ENCODE measurements around the gene MAPK8.

The MAPK8 gene

DNA sequence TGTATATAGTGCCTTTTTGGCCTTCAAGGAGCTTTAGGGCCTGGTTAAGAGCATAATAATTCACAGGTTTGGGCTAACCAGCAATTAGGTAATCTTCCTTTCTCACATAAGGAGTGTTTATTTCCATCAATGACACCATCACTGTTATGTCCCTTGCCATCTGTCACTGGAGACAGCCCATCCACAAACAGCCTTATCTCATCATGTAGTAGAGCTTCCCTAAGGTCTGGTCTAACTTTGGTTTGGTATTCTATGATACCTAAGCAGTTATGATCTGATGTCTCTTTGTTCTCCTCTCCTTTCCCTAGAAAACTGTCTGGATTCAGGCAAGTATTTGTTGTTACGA, 26.4 kb downstream of the MAPK8 start:
- H3K36me3 ChIP-seq (ENCODE audit: control insufficient read depth in 1 of 2, insufficient read depth in 2 of 2, low read length in 2 of 2): peaks cover 4 to 10% of the 10 kb centered on the region in 2 experiments
- H3K23ac ChIP-seq (ENCODE audit: low read length): no peak overlapping the region
- H4K8ac ChIP-seq (ENCODE audit: low read depth, low read length): no peak overlapping the region
- no peak overlapping the region for H2BK5ac ChIP-seq (ENCODE audit: low read depth, low read length, poor library complexity)
- no peaks in the 10 kb centered on the region for H3K79me1 ChIP-seq (ENCODE audit: low read length)
- no peaks in the 10 kb centered on the region for H3K79me2 ChIP-seq (ENCODE audit: control insufficient read depth, insufficient read depth, low read length, poor library complexity)
- H2BK12ac ChIP-seq (ENCODE audit: low read length): no peak overlapping the region
- H4K91ac ChIP-seq (ENCODE audit: low read depth, low read length): no peak overlapping the region
- no peak overlapping the region for H3K27ac ChIP-seq (ENCODE audit: low read depth, low read length)
- no peak overlapping the region for H4K12ac ChIP-seq (ENCODE audit: low read depth, low read length)
- peaks cover 6 to 11% of the 10 kb centered on the region in 2 experiments for H3K4me1 ChIP-seq (ENCODE audit: control insufficient read depth in 1 of 2, insufficient read depth in 2 of 2, low read length in 2 of 2)
- H3K18ac ChIP-seq (ENCODE audit: low read length): no peak overlapping the region
- no peak overlapping the region for H3K14ac ChIP-seq (ENCODE audit: low read length)
- H3K4me2 ChIP-seq (ENCODE audit: low read length): no peak overlapping the region
- H2AK5ac ChIP-seq (ENCODE audit: low read length): no peak overlapping the region
- H3K9me3 ChIP-seq (ENCODE audit: insufficient read depth, low read depth, low read length): no peaks in the 10 kb centered on the region
- no peak overlapping the region for H3K9ac ChIP-seq (ENCODE audit: low read length)
- no peak overlapping the region for H3K4me3 ChIP-seq (ENCODE audit: low read depth, low read length)
- no peak overlapping the region for H3K4ac ChIP-seq (ENCODE audit: low read depth, low read length)
- H2BK120ac ChIP-seq (ENCODE audit: insufficient read depth, low read length, poor library complexity): no peak overlapping the region
- no peak overlapping the region for H2AFZ ChIP-seq (ENCODE audit: insufficient read depth, low read length, poor library complexity)
- no peak for DNase-seq
- no peaks in the 10 kb centered on the region for H3K27me3 ChIP-seq (ENCODE audit: insufficient read depth, low read length)
- no CpG with 5 or more reads among the region's 1 CpG for WGBS (ENCODE audit: extremely low coverage, insufficient coverage, insufficient read length)

DNA sequence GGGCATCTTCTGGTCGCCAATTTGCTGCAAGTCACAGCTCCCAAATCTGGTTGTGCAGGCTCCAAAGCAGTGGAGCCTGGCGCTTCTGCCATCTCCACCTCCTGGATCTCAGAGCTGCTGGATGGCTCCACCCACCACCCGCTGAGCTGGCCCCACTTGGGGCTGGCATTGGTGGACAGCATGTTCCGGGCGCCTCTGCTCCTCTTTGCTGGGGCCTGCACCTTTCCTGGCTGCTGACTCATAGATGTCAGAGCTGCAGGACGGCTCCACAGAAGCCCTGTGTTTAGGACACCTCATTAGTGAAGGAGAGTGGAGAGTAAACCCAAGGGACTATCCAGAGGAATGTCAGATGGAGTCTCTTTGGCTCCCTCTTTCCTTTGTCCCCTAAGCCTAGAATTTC, 27.4 kb downstream of the MAPK8 start:
- no peaks in the 10 kb centered on the region for H3K27me3 ChIP-seq (ENCODE audit: insufficient read depth, low read length)
- no peak overlapping the region for H4K91ac ChIP-seq (ENCODE audit: low read depth, low read length)
- no peak overlapping the region for H3K4ac ChIP-seq (ENCODE audit: low read depth, low read length)
- no peaks in the 10 kb centered on the region for H3K9me3 ChIP-seq (ENCODE audit: insufficient read depth, low read depth, low read length)
- H3K79me2 ChIP-seq (ENCODE audit: control insufficient read depth, insufficient read depth, low read length, poor library complexity): no peaks in the 10 kb centered on the region
- no CpG with 5 or more reads among the region's 6 CpGs for WGBS (ENCODE audit: extremely low coverage, insufficient coverage, insufficient read length)
- H4K12ac ChIP-seq (ENCODE audit: low read depth, low read length): no peak overlapping the region
- no peak overlapping the region for H3K18ac ChIP-seq (ENCODE audit: low read length)
- H2AK5ac ChIP-seq (ENCODE audit: low read length): no peak overlapping the region
- H3K14ac ChIP-seq (ENCODE audit: low read length): no peak overlapping the region
- DNase-seq: no peak
- H3K4me3 ChIP-seq (ENCODE audit: low read depth, low read length): no peak overlapping the region
- no peak overlapping the region for H2BK5ac ChIP-seq (ENCODE audit: low read depth, low read length, poor library complexity)
- H2AFZ ChIP-seq (ENCODE audit: insufficient read depth, low read length, poor library complexity): no peak overlapping the region
- H3K27ac ChIP-seq (ENCODE audit: low read depth, low read length): no peak overlapping the region
- H3K23ac ChIP-seq (ENCODE audit: low read length): no peak overlapping the region
- H4K8ac ChIP-seq (ENCODE audit: low read depth, low read length): no peak overlapping the region
- H3K36me3 ChIP-seq (ENCODE audit: control insufficient read depth in 1 of 2, insufficient read depth in 2 of 2, low read length in 2 of 2): peaks cover 4 to 10% of the 10 kb centered on the region in 2 experiments
- no peak overlapping the region for H3K4me2 ChIP-seq (ENCODE audit: low read length)
- H2BK12ac ChIP-seq (ENCODE audit: low read length): no peak overlapping the region
- H3K79me1 ChIP-seq (ENCODE audit: low read length): no peaks in the 10 kb centered on the region
- H2BK120ac ChIP-seq (ENCODE audit: insufficient read depth, low read length, poor library complexity): no peak overlapping the region
- H3K9ac ChIP-seq (ENCODE audit: low read length): no peak overlapping the region
- peaks cover 6 to 11% of the 10 kb centered on the region in 2 experiments for H3K4me1 ChIP-seq (ENCODE audit: control insufficient read depth in 1 of 2, insufficient read depth in 2 of 2, low read length in 2 of 2)

DNA sequence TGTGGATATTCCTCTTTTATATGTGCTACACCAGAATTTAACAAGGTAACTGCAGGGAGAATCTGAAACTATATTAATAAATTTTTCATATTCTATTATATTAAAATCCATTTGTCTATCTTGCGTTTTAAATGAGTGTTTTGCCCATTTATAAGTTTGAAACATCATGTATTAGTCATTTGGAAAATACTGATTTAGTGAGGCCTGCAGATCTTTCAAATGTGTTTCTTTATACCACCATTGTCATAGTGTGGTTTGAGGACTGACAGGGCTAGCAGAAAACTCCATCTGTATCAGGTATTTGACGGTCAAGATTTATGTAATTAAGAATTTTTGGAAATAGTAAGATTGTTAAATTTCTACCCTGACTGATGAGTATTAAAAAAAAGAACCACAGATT, 29.3 kb downstream of the MAPK8 start:
- H2AK5ac ChIP-seq (ENCODE audit: low read length): no peak overlapping the region
- H2BK120ac ChIP-seq (ENCODE audit: insufficient read depth, low read length, poor library complexity): no peak overlapping the region
- no peak overlapping the region for H4K91ac ChIP-seq (ENCODE audit: low read depth, low read length)
- no peak overlapping the region for H4K8ac ChIP-seq (ENCODE audit: low read depth, low read length)
- H3K9ac ChIP-seq (ENCODE audit: low read length): no peak overlapping the region
- H3K4me1 ChIP-seq (ENCODE audit: control insufficient read depth in 1 of 2, insufficient read depth in 2 of 2, low read length in 2 of 2): peaks cover 6 to 11% of the 10 kb centered on the region in 2 experiments
- no peak overlapping the region for H4K12ac ChIP-seq (ENCODE audit: low read depth, low read length)
- no peak overlapping the region for H3K4me3 ChIP-seq (ENCODE audit: low read depth, low read length)
- no peak overlapping the region for H3K23ac ChIP-seq (ENCODE audit: low read length)
- WGBS (ENCODE audit: extremely low coverage, insufficient coverage, insufficient read length): no CpG with 5 or more reads among the region's 2 CpGs
- no peaks in the 10 kb centered on the region for H3K79me2 ChIP-seq (ENCODE audit: control insufficient read depth, insufficient read depth, low read length, poor library complexity)
- no peaks in the 10 kb centered on the region for H3K79me1 ChIP-seq (ENCODE audit: low read length)
- H3K4me2 ChIP-seq (ENCODE audit: low read length): no peak overlapping the region
- peaks cover 2 to 4% of the 10 kb centered on the region in 2 experiments for H3K36me3 ChIP-seq (ENCODE audit: control insufficient read depth in 1 of 2, insufficient read depth in 2 of 2, low read length in 2 of 2)
- H2AFZ ChIP-seq (ENCODE audit: insufficient read depth, low read length, poor library complexity): no peak overlapping the region
- H3K27me3 ChIP-seq (ENCODE audit: insufficient read depth, low read length): no peaks in the 10 kb centered on the region
- no peak overlapping the region for H3K4ac ChIP-seq (ENCODE audit: low read depth, low read length)
- H3K18ac ChIP-seq (ENCODE audit: low read length): no peak overlapping the region
- no peaks in the 10 kb centered on the region for H3K9me3 ChIP-seq (ENCODE audit: insufficient read depth, low read depth, low read length)
- DNase-seq: no peak
- H3K14ac ChIP-seq (ENCODE audit: low read length): no peak overlapping the region
- H2BK12ac ChIP-seq (ENCODE audit: low read length): no peak overlapping the region
- no peak overlapping the region for H3K27ac ChIP-seq (ENCODE audit: low read depth, low read length)
- H2BK5ac ChIP-seq (ENCODE audit: low read depth, low read length, poor library complexity): no peak overlapping the region

DNA sequence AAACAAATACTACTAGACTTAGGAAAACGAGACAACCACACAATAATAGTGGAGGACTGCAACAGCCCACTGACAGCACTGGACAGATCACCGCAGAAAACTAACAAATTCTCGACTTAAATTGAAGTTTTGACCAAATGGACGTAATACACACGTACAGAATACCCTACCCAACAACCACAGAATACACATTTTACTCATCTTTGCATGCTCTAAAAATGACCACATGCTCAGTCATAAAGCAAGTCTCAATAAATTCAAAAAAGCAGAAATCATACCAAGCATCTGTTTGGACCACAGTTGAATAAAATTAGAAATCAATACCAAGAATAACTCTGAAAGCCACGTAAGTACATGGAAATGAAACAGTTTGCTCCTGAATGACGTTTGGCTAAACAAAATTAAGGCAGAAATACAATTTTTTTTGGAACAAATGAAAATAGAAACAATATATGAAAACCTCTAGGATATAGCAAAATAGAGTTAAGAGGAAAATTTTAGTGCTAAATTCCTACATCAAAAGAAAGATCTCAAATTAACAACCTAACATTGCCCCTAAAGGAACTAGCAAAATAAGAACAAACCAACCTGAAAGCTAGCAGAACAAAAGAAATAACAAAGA, 30.6 kb downstream of the MAPK8 start:
- H2BK5ac ChIP-seq (ENCODE audit: low read depth, low read length, poor library complexity): no peak overlapping the region

More for the DNA sequence above, 30.6 kb downstream of the MAPK8 start:
- Histone ChIP-seq H2AK5ac (ENCODE audit: low read length) (no peak overlapping the region), H3K9ac (ENCODE audit: low read length) (no peak overlapping the region), H3K4me3 (ENCODE audit: low read depth, low read length) (no peak overlapping the region), H2BK120ac (ENCODE audit: insufficient read depth, low read length, poor library complexity) (no peak overlapping the region), H3K9me3 (ENCODE audit: insufficient read depth, low read depth, low read length) (no peaks in the 10 kb centered on the region), H2AFZ (ENCODE audit: insufficient read depth, low read length, poor library complexity) (no peak overlapping the region), H3K27ac (ENCODE audit: low read depth, low read length) (no peak overlapping the region), H4K91ac (ENCODE audit: low read depth, low read length) (no peak overlapping the region), H3K23ac (ENCODE audit: low read length) (no peak overlapping the region), H3K4ac (ENCODE audit: low read depth, low read length) (no peak overlapping the region), H3K79me2 (ENCODE audit: control insufficient read depth, insufficient read depth, low read length, poor library complexity) (no peaks in the 10 kb centered on the region), H3K4me2 (ENCODE audit: low read length) (no peak overlapping the region), H3K27me3 (ENCODE audit: insufficient read depth, low read length) (no peaks in the 10 kb centered on the region), H3K36me3 (ENCODE audit: control insufficient read depth in 1 of 2, insufficient read depth in 2 of 2, low read length in 2 of 2) (no peaks in the 10 kb centered on the region), H4K8ac (ENCODE audit: low read depth, low read length) (no peak overlapping the region), H3K79me1 (ENCODE audit: low read length) (no peaks in the 10 kb centered on the region), H4K12ac (ENCODE audit: low read depth, low read length) (no peak overlapping the region), H2BK12ac (ENCODE audit: low read length) (no peak overlapping the region), H3K4me1 (ENCODE audit: control insufficient read depth in 1 of 2, insufficient read depth in 2 of 2, low read length in 2 of 2) (peaks cover 6 to 11% of the 10 kb centered on the region in 2 experiments), H3K18ac (ENCODE audit: low read length) (no peak overlapping the region), H3K14ac (ENCODE audit: low read length) (no peak overlapping the region)
- no CpG with 5 or more reads among the region's 7 CpGs for WGBS (ENCODE audit: extremely low coverage, insufficient coverage, insufficient read length)
- no peak for DNase-seq
